ENCODE data around the gene HOXA5. TPM values are rescaled to one million over a fixed set of nuclear protein-coding genes. Genes with fewer than 3 reads are reported as not detected.

The HOXA5 gene
- polyA plus RNA-seq, 1 donor = 19.1 TPM

GRCh38 chr7:27134392-27134791 lies 9.1 kb downstream of the HOXA5 start:
- no peak for DNase-seq (ENCODE audit: low read depth)

- no peak for DNase-seq (ENCODE audit: low read depth)
These were observed 9.9 kb downstream of the HOXA5 start for GRCh38 chr7:27133409-27134231.

GRCh38 chr7:27132978-27133377 lies 10.5 kb downstream of the HOXA5 start:
- DNase-seq (ENCODE audit: low read depth) = no peak

GRCh38 chr7:27132214-27132613 lies 11.3 kb downstream of the HOXA5 start:
- DNase-seq (ENCODE audit: low read depth) = no peak

GRCh38 chr7:27131390-27131819 lies 12.1 kb downstream of the HOXA5 start:
- DNase-seq (ENCODE audit: low read depth) = no peak

- DNase-seq (ENCODE audit: low read depth) = no peak
These were observed 12.7 kb downstream of the HOXA5 start, which contains the start of gene HOXA4 for GRCh38 chr7:27130540-27131389. HOXA4 (minus strand) TSS chr7:27130757; CDS start chr7:27130733, 24 bp downstream.

- DNase-seq (ENCODE audit: low read depth) = no peak
These were observed 13.5 kb downstream of the HOXA5 start for GRCh38 chr7:27129729-27130539.

GRCh38 chr7:27128776-27129728 lies 14.4 kb downstream of the HOXA5 start:
- no peak for DNase-seq (ENCODE audit: low read depth)

- DNase-seq (ENCODE audit: low read depth) = no peak
These were observed 15.4 kb downstream of the HOXA5 start for GRCh38 chr7:27128034-27128433.

GRCh38 chr7:27126596-27127327 lies 16.7 kb downstream of the HOXA5 start:
- DNase-seq (ENCODE audit: low read depth) = no peak

- DNase-seq (ENCODE audit: low read depth) = no peak
These were observed 17.5 kb downstream of the HOXA5 start for GRCh38 chr7:27125986-27126394.

- no peak for DNase-seq (ENCODE audit: low read depth)
These were observed 18.4 kb downstream of the HOXA5 start for GRCh38 chr7:27124902-27125689.

- DNase-seq (ENCODE audit: low read depth) = no peak
These were observed 19.2 kb downstream of the HOXA5 start for GRCh38 chr7:27124096-27124901.

GRCh38 chr7:27123477-27124053 lies 19.9 kb downstream of the HOXA5 start:
- DNase-seq (ENCODE audit: low read depth) = no peak

GRCh38 chr7:27123007-27123476 lies 20.4 kb downstream of the HOXA5 start:
- DNase-seq (ENCODE audit: low read depth) = no peak

- DNase-seq (ENCODE audit: low read depth) = no peak
These were observed 21.2 kb downstream of the HOXA5 start for GRCh38 chr7:27122077-27122910.

- DNase-seq (ENCODE audit: low read depth) = no peak
These were observed 21.8 kb downstream of the HOXA5 start for GRCh38 chr7:27121684-27122076.
